ENCODE data around the gene KHK.

Gene KHK

DNA sequence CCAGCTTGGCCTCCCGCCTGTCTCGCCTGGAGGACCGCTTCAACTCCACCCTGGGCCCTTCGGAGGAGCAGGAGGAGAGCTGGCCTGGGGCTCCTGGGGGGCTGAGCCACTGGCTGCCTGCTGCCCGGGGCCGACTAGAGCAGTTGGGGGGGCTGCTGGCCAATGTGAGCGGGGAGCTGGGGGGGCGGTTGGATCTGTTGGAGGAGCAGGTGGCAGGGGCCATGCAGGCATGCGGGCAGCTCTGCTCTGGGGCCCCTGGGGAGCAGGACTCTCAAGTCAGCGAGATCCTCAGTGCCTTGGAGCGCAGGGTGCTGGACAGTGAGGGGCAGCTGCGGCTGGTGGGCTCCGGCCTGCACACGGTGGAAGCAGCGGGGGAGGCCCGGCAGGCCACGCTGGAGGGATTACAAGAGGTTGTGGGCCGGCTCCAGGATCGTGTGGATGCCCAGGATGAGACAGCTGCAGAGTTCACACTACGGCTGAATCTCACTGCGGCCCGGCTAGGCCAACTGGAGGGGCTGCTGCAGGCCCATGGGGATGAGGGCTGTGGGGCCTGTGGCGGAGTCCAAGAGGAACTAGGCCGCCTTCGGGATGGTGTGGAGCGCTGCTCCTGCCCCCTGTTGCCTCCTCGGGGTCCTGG, 3.7 kb upstream of the KHK start:
- no peak for DNase-seq

DNA sequence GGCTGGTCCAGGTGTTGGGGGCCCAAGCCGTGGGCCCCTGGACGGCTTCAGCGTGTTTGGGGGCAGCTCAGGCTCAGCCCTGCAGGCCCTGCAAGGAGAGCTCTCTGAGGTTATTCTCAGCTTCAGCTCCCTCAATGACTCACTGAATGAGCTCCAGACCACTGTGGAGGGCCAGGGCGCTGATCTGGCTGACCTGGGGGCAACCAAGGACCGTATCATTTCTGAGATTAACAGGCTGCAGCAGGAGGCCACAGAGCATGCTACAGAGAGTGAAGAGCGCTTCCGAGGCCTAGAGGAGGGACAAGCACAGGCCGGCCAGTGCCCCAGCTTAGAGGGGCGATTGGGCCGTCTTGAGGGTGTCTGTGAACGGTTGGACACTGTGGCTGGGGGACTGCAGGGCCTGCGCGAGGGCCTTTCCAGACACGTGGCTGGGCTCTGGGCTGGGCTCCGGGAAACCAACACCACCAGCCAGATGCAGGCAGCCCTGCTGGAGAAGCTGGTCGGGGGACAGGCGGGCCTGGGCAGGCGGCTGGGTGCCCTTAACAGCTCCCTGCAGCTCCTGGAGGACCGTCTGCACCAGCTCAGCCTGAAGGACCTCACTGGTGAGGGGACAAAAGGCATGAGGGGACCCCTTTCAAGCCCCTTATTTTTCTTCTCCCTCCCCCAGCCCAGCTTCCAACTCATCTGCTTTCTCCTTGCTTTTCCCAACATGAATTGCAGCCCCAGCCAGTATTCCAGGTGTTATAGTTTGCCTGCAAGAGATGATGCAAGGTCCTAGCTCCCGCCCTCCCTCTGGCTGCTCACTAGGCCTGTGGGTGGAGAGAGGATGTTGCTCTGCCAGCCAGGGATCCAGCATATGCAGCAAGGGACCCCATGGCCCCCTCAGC, 2.9 kb upstream of the KHK start:
- no peak for DNase-seq

DNA sequence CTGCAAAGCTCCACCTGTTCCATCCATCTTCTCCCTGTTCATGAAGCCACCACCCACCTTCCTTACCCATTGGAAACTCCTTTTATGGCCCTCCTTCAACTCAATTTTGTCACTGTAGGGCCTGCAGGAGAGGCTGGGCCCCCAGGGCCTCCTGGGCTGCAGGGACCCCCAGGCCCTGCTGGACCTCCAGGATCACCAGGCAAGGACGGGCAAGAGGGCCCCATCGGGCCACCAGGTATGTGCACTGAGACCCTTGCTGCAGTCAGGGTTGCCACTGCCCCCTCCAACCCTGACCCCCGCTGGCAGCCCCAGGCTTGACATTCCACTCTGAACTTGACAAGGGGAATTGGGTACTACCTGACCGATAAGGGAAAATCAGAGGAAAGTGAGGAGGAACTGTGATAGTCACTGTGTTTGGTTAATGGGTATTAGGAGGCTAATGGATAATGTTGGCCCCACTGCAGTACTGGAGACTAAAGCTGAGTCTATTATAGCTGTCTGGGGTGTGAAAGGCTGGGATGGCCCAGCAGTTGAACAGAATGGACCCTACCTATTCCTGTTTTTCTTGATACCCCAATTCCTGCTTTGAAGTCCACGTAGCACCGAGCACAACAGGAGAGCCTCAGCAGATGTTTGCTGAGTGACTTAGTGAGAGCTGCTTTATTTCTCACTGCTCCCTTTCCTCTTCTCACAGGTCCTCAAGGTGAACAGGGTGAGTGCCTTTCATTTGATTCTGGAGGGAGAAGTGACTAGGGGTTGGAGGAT, 2.1 kb upstream of the KHK start:
- DNase-seq: no peak

DNA sequence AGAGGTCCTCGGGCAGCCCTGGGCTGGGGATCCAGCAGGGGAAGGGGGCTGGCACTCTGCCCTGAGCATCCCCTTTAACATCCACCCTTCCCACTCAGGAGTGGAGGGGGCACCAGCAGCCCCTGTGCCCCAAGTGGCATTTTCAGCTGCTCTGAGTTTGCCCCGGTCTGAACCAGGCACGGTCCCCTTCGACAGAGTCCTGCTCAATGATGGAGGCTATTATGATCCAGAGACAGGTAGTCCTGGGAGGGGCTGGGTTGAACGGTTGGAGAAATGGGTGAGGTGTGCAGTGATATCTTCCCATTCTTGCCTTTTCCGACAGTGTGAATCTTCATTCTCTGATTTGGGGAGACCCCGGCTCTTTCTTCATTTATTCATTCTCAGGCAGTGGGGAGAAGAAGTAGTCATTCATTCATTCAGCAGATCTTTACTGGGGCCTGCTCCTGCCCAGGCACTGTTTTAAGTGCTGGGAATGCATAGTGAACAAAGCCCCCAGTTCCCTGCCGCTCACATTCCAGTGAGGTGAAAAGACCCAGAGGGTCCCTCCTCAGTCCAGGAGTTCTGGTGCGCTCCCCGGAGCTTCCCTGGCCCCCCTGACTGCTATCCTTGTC, 1.4 kb upstream of the KHK start:
- no peak for DNase-seq

DNA sequence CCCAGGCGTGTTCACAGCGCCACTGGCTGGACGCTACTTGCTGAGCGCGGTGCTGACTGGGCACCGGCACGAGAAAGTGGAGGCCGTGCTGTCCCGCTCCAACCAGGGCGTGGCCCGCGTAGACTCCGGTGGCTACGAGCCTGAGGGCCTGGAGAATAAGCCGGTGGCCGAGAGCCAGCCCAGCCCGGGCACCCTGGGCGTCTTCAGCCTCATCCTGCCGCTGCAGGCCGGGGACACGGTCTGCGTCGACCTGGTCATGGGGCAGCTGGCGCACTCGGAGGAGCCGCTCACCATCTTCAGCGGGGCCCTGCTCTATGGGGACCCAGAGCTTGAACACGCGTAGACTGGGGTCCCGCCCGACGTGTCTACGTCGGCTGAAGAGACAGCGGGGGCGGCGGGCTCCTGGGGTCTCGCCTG, 891 bp upstream of the KHK start:
- no peak for DNase-seq

DNA sequence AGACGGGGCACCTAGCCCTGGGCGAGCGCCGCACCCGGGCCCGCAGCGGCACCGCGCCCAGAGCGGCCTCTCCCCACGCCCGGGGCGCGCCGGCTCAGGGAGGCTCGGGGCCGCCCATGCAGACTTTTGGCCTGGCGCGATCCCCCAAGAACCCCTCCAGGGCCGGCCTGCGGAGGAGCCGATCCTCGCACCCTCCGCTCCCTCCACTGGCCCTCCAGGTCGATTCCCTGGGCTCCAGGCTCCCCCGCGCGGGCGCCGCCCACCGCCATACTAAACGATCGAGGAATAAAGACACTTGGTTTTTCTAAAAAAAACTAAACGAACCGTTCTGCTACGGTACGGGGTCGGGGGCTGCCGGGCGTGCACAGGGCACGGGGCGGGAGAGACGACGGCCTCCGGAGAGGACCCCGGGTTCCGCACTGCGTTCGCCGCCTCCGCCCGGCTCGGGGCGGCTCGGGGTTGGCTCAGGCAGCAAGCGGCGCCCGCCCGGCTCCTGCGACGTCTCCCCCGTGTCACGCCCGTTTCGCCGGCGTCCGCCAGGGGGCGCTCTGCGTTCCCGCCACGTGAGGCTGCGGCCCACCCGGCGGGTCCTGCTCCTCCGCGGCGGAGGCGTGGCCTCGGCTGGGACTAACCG, 365 bp upstream of the KHK start:
- peak; percentile 70 for DNase-seq

DNA sequence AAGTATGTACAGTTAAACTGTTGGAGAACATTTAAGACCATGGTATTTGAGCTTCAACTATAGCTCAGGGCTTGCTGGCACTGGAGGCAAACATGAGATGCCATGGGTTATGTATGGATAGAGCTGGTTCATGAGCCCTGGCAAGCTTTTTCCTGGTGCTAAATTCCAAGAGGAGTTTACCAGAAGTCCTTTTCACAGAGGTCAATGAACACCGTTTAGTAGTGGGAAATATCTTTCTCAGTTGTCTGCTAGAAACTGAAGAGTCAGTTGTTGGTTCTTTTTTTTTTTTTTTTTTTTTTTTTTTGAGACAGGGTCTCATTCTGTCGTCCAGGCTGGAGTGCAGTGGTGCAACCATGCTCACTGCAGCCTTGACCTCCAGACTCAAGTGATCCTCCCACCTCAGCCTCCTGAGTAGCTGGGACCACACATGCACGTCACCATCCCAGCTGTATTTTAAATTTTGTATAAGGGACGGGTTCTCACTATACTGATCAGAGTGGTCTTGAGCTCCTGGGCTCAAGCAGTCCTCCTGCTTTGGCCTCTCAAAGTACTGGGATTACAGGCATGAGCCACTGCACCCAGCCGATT, 1.3 kb downstream of the KHK start:
- no peak for DNase-seq

DNA sequence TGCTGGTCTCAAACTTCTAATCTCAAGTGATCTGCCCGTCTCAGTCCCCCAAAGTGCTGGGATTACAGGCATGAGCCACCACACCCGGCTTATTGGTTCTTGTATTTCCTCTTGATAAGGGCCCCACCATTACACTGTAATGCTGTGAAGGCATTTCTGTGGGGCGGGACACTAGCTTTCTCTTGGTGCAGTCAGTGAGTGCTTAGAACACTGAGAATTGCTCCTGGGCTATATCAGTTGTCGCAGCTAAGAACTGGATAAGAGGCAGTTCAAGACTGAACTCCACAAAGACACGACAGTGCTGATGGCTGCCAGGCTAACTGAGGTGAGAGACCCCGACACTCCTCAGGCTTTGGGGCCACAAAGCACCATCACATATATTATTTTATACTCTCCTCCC, 2.1 kb downstream of the KHK start:
- DNase-seq: no peak

DNA sequence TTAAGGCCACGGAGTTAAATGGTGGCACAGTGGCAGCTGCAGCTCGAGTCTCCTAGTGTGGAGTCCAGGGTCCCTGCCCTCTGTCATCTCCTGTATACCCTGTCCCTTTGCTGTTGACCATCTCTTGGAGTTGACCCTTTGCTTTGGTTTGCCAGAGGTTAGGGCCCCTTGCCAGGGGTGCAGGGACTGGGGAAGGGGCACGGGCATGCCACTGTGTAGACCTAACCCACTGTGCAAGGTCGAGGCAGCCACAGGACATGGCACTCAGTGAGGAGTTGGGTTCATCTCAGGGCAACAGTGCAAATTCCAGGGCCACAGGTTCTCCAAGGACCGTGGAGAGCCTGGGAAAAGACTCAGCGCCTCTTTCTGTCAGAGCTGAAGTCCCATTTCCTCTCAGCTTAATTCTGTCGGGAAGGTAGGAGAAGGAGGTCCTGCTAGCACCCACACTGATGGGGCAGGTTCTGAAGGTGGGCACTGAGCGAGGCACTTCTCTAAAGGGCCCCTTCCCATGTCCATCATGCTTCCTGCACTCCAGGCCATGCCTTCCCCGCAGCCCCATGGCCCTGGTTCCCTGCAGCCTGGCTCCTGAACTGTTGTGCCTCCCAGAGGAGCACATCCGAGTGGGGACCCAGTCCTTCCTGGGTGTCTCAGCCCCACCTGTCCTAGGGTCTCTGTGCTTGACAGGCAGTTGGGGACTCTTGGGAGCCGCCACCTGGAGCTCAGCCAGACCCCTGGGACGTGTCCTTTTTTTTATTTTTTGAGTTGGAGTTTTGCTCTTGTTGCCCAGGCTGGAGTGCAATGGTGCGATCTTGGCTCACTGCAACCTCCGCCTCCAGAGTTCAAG, 2.8 kb downstream of the KHK start:
- DNase-seq: no peak

DNA sequence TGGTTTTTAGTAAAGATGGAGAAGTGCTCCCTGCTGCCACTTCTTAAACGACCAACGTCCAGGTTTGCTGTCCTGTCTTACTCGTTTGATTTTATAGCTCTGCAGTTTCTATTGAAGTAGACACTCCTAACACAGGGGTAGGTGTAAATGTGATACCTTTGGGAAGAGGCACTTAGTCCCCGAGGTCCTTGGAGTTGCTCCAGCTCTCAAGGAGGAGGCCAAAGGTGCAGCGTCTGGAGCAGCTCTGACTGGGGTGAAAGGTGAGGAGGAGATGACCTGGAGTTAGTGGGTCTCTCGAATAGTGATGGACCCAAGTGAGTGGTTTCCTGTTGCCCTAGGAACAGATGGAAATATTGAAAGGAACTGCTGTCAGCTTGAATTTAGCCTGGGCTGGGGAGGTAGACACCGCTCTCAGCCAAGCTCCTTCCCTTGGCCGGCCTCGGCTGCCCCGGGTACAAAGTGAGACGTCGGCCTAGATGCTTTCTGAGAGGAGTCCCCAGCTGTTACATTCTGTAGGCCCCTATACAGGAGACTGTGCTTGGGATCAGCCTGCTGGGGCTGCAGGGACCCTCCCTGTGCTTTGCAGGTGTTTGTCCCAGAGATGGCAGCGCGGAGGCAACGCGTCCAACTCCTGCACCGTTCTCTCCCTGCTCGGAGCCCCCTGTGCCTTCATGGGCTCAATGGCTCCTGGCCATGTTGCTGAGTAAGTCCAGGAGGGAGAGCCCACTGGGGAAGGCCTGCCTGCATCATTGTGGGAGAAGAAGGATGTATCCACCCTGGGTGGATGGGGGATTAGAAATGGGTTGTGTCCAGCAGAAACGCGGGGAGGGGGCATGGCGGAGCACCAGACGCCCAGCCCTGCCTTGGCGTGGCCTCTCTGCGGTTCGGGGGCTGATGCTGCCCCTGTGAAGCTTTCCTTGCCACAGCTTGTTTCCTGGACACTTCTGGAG, 5.4 kb downstream of the KHK start:
- DNase-seq: no peak

DNA sequence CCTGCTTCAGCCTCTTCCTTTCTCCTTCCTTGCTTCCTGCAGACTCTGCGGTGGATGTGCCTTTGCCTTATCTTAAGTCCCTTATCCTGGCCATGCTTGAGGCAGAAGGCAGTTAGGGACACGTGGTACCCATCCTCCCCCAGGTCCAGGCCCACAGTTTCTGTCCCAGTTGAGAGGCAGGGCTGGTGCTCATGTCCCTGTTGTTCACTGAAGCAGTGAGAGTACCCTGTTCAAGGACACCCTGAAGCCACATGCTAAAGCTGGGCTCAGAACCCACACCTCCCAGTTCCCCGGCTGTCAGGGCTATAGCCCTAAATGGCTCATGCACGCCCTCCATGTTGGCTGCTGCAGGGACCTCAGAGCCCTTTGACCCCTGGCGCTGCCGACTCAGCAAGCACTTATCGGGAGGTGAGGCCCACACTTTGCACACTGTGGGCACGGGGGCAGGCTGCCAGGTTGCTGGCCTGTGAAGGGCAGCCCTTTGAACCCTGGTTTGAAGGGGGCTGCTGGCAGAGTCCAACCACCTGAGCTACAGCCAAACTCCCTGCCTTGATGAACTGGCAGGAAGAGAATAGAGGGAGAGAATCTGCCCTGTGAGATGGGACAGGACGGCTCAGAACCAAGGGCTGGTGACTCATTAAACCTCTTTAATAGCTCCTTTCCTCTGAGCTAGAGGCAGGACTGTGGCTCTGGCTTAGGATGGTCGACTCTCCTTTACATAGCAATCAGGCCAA, 6.3 kb downstream of the KHK start:
- no peak for DNase-seq

DNA sequence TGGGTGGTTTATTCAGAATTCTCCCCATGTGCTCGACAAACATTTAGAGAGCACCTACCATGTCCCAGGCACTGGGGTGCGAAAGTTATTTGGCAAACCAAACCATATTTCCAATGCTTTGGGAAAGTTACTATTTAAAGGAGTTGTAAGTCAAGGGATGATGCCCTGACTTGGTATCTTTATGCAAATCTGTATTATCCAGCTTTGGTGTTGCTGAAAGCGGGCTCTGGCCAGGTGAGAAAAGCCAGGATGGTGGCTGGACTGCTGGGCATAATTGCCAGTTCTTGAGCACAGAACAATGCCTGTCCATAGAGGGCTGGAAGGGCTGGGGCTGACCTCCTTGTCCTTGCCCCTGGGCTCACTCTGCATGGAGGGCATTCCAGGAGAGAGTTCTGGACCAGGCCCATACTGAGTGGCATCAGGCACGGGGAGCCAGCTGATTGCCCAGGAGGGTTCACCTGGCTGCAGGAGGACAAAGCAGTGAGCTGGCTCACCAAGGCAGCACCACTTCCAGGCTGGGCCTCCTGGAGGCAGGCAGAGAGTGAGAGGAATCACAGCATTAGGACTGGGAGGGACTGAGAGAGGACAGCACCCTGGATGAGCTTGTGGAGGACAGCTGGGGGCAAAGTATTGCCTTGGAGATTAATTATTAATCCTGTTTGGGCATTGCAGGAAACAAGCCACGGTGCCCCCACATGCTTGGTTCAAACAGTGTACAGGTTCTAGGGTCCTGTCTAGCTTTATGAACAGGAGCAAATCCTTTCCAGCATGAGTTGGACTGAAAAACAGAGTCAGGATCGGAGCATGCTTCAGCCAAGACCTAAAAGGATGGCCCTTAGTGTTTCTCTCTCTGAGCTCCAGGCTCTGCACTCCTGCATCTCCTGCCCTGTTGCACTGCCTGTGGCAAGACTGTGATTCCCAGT, 7.1 kb downstream of the KHK start:
- DNase-seq: no peak

DNA sequence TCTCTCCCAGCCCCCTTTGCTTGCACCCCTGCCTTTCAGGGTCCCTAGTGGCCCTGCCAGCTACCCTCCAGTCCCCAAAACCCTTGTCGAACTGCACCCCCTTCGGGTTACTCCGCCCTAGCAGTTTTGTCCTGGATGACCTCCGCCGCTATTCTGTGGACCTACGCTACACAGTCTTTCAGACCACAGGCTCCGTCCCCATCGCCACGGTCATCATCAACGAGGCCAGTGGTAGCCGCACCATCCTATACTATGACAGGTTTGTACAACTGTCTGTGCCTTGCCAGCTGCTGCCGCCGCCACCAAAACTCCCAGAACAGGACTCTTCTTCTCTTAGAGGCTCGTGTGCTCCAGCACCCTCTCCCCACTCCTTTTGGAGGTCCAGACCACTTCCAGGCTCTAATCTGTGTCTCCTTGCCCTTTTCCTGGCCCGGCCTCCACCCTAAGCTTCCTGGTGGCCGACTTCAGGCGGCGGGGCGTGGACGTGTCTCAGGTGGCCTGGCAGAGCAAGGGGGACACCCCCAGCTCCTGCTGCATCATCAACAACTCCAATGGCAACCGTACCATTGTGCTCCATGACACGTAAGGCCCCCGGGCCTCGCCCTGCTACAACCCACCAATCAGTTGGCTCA, 7.9 kb downstream of the KHK start:
- no peak for DNase-seq

DNA sequence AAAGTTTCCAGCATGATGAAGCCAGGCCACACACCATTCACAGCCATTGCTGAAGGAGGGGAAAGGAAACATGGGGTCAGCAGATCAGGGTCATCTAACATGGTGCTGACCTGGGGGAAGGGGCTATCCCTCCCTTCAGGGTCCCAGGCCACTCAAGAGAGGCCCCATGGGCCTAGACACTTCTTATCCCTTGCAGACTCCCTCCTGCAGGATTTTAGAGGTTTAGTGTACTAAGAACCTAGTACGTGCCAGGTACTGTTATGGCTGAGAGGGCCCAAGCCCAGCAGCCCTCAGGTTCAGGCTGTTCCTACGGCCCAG, 8.8 kb downstream of the KHK start:
- DNase-seq: no peak

DNA sequence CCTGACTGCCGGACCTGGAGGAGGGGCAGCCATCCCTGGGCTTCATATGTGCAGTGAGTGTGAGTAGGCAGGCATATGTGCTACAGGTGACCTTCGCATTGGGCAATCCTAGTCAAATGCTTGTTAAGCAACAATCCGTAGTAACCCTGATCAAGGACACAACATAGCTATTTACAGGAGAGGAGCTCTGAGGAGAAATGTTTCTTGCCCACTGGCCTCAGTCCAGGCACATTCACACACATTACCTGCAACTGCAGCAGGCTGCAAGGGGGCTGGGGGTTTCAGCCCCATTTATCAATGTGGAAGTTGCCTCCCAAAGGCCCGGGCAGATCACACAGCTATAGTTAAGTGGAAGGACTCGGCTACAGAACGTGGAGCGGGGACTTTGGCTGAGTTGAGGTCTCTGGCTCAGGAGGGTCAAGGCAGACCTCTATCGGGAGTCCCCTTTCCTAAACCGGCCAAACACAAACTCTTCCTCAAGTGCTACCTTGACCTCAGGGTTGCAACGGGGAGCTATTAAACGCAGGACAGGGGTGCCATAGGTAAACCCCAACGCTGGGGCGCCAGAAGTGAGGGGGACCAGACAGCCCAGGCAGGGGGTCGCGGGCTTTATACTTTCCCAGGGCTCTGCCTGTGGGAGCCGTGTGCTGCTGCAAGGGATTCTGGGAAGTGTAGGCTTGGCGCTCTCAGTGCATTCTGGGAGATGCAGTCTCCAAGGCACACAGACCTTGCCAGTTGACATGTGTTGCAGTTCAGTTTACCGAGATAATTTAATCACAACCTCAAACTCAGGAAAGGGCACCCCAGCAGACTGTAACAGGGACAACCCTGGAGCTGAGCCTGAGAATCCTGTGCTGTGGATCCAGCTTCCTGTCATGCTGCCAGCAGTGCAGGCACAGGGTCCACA, 9.4 kb downstream of the KHK start:
- DNase-seq: no peak

DNA sequence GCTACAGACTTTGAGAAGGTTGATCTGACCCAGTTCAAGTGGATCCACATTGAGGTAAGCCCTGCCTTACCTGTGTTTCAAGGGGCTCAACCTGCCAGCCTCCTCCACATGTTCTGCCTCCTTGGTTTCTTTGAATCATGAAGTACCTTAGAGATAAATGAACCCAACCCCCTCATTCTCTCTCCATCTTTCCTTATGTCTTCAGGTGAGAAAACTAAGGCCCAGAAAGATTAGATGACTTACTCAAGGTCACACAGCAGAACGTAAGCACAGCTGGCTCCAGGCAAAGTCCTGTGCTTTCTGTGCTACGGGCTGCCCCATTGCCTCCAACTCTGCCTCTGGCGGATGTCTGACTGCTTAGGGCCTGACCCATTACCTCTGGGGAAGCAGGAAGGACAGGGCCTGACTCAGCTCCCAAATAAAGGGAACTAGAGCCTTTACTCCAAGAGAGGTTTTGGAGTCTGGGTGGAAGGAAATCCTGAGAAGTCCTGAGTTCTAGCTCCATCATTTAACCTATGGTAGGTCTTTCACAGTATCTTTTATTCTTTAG, 10.3 kb downstream of the KHK start:
- DNase-seq: no peak

DNA sequence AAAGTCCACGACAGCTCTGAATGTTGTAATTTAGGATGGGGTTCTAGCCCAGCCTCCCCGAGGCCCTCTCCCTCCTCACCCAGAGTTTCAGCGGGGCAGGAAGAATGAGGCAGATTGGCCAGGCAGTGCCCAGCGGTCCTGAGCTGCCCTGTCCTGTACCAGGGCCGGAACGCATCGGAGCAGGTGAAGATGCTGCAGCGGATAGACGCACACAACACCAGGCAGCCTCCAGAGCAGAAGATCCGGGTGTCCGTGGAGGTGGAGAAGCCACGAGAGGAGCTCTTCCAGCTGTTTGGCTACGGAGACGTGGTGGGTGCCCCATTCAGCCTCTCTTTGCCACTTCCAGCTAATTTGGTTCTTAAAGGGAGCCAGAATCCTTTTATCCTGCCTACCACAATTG, 10.8 kb downstream of the KHK start:
- no peak for DNase-seq
